ENCODE measurements around the gene PGP. TPM values are rescaled to one million over a fixed set of nuclear protein-coding genes. Genes with fewer than 3 reads are reported as not detected.

Gene PGP
- total RNA-seq, 2 donors from 2014 or later = 9.1 to 19.5 TPM

DNA sequence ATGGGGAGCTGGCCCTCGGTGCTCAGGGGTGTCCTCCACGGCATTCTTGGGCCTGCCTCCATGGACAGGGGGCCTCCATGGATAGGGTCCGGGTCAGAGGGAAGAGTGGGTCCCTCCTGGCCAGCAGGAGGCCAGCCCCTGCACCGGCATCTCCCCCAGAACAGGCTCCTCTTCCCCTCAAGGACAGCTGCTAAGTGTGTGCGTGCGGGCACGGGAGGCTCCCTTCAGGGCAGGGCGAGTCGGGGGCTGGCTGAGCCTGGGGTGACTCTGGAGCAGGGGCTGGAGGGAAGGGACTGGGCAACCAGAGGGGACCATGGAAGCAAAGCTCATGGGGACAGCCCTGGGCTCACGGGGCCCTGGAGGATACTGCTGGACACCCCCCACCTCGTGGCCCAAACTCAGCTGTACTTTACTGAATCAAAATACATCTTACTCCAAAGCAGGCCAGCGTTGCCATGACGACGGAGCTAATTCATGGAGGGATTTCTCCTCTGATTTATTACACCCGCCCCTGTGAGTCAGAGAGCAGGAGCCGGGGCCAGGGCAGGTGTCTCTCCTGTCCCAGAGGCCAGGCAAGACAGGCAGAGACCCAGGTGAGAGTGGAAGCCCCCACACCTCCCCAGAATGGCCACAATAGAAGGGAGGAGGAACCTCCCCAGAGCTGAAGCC, 20.3 kb downstream of the PGP start:
- DNase-seq (ENCODE audit: low spot score) = no peak

DNA sequence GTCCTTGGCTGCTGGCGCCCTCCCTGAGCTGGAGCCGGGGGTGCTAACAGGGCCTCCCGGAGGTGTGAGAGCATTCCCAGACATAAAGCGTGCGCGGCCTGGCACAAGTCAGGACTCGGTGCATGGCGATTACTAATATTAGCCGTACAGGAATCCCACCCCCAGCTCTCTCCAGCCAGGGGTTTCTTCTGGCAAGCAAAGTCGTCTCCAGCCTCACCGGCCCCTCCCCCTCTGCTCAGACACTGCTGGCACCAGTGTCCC, 23.3 kb downstream of the PGP start:
- TF ChIP-seq, protein P1, sequence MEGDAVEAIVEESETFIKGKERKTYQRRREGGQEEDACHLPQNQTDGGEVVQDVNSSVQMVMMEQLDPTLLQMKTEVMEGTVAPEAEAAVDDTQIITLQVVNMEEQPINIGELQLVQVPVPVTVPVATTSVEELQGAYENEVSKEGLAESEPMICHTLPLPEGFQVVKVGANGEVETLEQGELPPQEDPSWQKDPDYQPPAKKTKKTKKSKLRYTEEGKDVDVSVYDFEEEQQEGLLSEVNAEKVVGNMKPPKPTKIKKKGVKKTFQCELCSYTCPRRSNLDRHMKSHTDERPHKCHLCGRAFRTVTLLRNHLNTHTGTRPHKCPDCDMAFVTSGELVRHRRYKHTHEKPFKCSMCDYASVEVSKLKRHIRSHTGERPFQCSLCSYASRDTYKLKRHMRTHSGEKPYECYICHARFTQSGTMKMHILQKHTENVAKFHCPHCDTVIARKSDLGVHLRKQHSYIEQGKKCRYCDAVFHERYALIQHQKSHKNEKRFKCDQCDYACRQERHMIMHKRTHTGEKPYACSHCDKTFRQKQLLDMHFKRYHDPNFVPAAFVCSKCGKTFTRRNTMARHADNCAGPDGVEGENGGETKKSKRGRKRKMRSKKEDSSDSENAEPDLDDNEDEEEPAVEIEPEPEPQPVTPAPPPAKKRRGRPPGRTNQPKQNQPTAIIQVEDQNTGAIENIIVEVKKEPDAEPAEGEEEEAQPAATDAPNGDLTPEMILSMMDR (IDR thresholded peaks at IDR 0.05) = no peak
- DNase-seq (ENCODE audit: low spot score) (no peak), ATAC-seq (ENCODE audit: insufficient number of reproducible peaks, low FRiP score, low read depth) (no peak)
- H3K36me3 ChIP-seq = no peaks in the 10 kb centered on the region
- peaks cover 8% of the 10 kb centered on the region for H3K27me3 ChIP-seq (replicated peaks; ENCODE audit: insufficient read depth)
- H3K4me3 ChIP-seq = no peak overlapping the region
- H3K27ac ChIP-seq = no peak overlapping the region
- H3K9me3 ChIP-seq = no peaks in the 10 kb centered on the region
- peaks cover 5 to 9% of the 10 kb centered on the region in 2 donors for H3K4me1 ChIP-seq (ENCODE audit: control insufficient read depth in 1 of 2, low read depth in 2 of 2)

More for the DNA sequence above, 20.3 kb downstream of the PGP start:
- ATAC-seq (ENCODE audit: insufficient number of reproducible peaks, low FRiP score, low read depth) = no peak
- peaks cover 5 to 13% of the 10 kb centered on the region in 2 donors for H3K4me1 ChIP-seq (ENCODE audit: control insufficient read depth in 1 of 2, low read depth in 2 of 2)
- no peak overlapping the region for H3K4me3 ChIP-seq
- H3K27me3 ChIP-seq (replicated peaks; ENCODE audit: insufficient read depth) = peaks cover 8% of the 10 kb centered on the region
- no peaks in the 10 kb centered on the region for H3K36me3 ChIP-seq
- H3K9me3 ChIP-seq = no peaks in the 10 kb centered on the region
- H3K27ac ChIP-seq = no peak overlapping the region
- TF ChIP-seq, protein P1 (IDR thresholded peaks at IDR 0.05) = no peak

DNA sequence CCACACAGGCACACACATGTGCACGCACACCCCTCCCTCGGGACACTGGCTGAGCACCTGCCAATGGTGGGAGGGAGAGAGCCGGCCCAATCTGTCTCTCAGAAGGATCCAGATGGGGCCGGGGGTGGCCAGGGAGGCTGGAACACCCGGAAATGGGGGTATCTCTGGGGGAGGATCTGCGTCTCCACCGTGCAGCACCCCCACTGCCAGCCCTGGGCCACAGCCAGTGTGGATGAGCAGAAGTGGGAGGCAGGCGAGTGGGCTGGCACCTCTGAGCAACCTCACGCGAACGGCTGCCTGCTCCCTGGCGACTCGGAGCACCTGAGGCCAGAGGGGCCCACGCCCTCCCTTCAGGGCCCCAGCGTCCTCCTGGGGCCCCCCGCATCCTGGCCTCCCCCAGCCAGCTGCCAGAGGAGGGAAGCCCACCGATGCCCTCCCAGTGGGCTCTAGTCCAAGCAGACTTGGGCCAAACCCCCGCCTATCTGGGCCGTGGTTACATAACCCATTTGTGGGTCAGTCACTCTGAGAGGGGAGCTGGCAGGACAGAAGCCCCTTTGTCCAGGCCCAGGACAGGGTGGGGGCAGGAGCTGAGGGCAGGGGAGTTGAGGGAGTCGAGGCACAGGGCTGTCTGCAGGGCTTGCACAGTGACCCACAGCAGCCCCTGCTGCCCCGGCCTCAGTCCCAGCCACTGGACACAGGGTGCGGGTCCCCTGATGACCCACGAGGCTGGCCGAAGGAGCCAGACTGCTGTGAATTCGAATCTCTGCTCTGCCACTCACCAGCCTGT, 23.8 kb downstream of the PGP start:
- TF ChIP-seq, protein P1 (IDR thresholded peaks at IDR 0.05) = no peak
- H3K27me3 ChIP-seq (replicated peaks; ENCODE audit: insufficient read depth) = peaks cover 7% of the 10 kb centered on the region
- no peaks in the 10 kb centered on the region for H3K36me3 ChIP-seq
- H3K27ac ChIP-seq = no peak overlapping the region
- H3K9me3 ChIP-seq = no peaks in the 10 kb centered on the region
- DNase-seq (ENCODE audit: low spot score) = no peak
- no peak for ATAC-seq (ENCODE audit: insufficient number of reproducible peaks, low FRiP score, low read depth)
- H3K4me1 ChIP-seq (ENCODE audit: control insufficient read depth in 1 of 2, low read depth in 2 of 2) = peaks cover 3 to 5% of the 10 kb centered on the region in 2 donors
- no peak overlapping the region for H3K4me3 ChIP-seq

DNA sequence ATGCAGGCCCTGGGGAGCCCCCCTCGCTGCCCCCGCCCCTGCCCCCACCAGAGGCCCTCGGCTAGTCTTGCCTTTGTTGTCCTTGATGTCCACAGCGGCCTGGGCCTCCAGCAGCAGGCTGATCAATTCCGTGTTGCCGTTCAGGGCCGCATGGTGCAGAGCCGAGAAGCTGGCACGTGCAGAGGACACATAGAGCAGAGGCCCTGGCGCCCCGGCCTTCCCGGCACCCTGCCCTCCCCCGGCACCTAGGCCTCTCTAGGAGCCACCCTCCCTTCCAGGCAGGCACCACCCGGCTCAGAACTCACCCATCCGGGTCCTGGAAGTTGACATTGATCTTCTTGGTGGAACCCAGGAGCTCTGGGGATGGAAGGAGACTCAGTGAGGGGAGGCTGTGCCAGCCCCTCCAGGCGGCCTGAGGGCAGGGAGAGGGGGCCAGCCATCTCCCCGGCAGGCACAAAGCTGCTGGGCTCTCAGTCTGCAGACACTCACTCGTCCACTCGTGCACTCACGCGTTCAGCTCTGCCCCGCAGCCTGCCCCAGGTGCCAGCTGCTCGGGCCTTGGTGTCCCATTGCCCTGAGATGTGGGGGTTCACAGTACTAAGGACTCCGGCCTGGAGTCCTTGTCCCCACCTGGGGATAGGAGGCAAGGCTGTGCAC, 24.5 kb downstream of the PGP start:
- Histone ChIP-seq H3K4me3 (no peak overlapping the region), H3K9me3 (no peaks in the 10 kb centered on the region), H3K27ac (no peak overlapping the region), H3K27me3 (replicated peaks; ENCODE audit: insufficient read depth) (no peaks in the 10 kb centered on the region), H3K4me1 (ENCODE audit: control insufficient read depth in 1 of 2, low read depth in 2 of 2) (no peaks in the 10 kb centered on the region), H3K36me3 (no peaks in the 10 kb centered on the region)
- DNase-seq (ENCODE audit: low spot score) (no peak), ATAC-seq (ENCODE audit: insufficient number of reproducible peaks, low FRiP score, low read depth) (no peak)
- TF ChIP-seq, protein P1 (IDR thresholded peaks at IDR 0.05) = no peak

DNA sequence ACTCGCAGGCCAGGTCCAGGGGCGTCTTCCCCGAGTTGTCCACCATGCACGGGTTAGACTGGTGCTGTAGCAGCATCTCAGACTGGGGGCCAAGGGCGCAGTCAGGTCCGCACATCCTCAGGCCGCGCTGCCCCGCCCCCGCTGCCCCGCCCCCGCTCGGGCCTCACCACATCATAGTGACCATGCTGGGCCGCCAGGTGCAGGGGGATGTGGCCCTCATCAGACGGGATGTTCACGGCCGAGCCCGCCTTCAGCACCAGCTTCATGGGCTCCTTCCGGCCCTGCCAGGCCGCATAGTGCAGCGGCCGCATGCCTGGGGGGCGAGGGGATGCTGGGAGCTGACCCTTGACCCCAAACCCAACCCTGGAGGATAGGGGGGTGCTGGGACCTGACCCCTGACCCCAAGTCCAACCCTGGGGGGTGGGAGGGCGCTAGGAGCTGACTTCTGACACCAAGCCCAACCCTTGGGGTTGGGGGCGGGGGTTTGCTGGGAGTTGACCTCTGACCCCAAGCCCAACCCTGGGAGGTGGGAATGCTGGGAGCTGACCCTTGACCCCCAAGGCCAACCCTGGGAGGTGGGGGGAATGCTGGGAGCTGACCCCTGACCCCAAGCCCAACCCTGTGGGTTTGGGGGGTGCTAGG, 25.3 kb downstream of the PGP start:
- DNase-seq (ENCODE audit: low spot score) = no peak
- TF ChIP-seq, protein P1 (IDR thresholded peaks at IDR 0.05) = no peak

More for the DNA sequence above, 25.3 kb downstream of the PGP start:
- Histone ChIP-seq H3K36me3 (no peaks in the 10 kb centered on the region), H3K4me1 (ENCODE audit: control insufficient read depth in 1 of 2, low read depth in 2 of 2) (no peaks in the 10 kb centered on the region), H3K9me3 (no peaks in the 10 kb centered on the region), H3K27me3 (replicated peaks; ENCODE audit: insufficient read depth) (no peaks in the 10 kb centered on the region), H3K27ac (no peak overlapping the region), H3K4me3 (no peak overlapping the region)
- no peak for ATAC-seq (ENCODE audit: insufficient number of reproducible peaks, low FRiP score, low read depth)
